Measurements from ENCODE around the gene HOXA3. TPM values are rescaled to one million over a fixed set of nuclear protein-coding genes. Genes with fewer than 3 reads are reported as not detected.

HOXA3 gene
- total RNA-seq, 1 donor from 2014 or later = 8.7 TPM

GRCh38 chr7:27141137-27141922, 11.1 kb downstream of the HOXA3 start:
- TF ChIP-seq CTCF (IDR thresholded peaks at IDR 0.05) = no peak
- DNase-seq (no peak), ATAC-seq (no peak)
- Histone ChIP-seq H3K4me3 (peak overlapping the region; percentile 70), H3K27me3 (peaks cover 35% of the 10 kb centered on the region), H3K36me3 (no peaks in the 10 kb centered on the region), H3K27ac (peak overlapping the region; percentile 96), H3K4me1 (peaks cover 12% of the 10 kb centered on the region), H3K9me3 (no peaks in the 10 kb centered on the region)
- intact Hi-C loops (cut with DNase I) = loop anchor here (5.0 kb wide), 1 partner anchor 44 kb away; the partner anchor contains the start of gene HOXA1

- H3K4me3 ChIP-seq = peak overlapping the region; percentile 70
- H3K36me3 ChIP-seq = no peaks in the 10 kb centered on the region
- peaks cover 27% of the 10 kb centered on the region for H3K27me3 ChIP-seq
- no peak for ATAC-seq
- peaks cover 22% of the 10 kb centered on the region for H3K4me1 ChIP-seq
- H3K27ac ChIP-seq = peak overlapping the region; percentile 96
- TF ChIP-seq CTCF (IDR thresholded peaks at IDR 0.05) = no peak
- DNase-seq = no peak
- intact Hi-C loops (cut with DNase I) = loop anchor here (5.0 kb wide), 1 partner anchor 43 kb away; the partner anchor contains the start of gene HOXA1
- no peaks in the 10 kb centered on the region for H3K9me3 ChIP-seq
Observed at GRCh38 chr7:27140126-27140857, 12.1 kb downstream of the HOXA3 start.

GRCh38 chr7:27139334-27140125, 12.9 kb downstream of the HOXA3 start:
- Histone ChIP-seq H3K4me1 (peaks cover 30% of the 10 kb centered on the region), H3K4me3 (peak overlapping the region; percentile 70), H3K27me3 (peaks cover 24% of the 10 kb centered on the region), H3K36me3 (no peaks in the 10 kb centered on the region), H3K9me3 (no peaks in the 10 kb centered on the region), H3K27ac (peak overlapping the region; percentile 96)
- ATAC-seq (no peak), DNase-seq (peak; percentile 61)
- no peak for TF ChIP-seq CTCF (IDR thresholded peaks at IDR 0.05)
- intact Hi-C loops (cut with DNase I) = loop anchor here (5.0 kb wide), 1 partner anchor 42 kb away; the partner anchor contains the start of gene HOXA1

- Histone ChIP-seq H3K27me3 (peaks cover 19% of the 10 kb centered on the region), H3K4me1 (peaks cover 33% of the 10 kb centered on the region), H3K27ac (peak overlapping the region; percentile 96), H3K36me3 (no peaks in the 10 kb centered on the region), H3K9me3 (no peaks in the 10 kb centered on the region), H3K4me3 (peak overlapping the region; percentile 70)
- intact Hi-C loops (cut with DNase I) = no loop called here
- TF ChIP-seq CTCF (IDR thresholded peaks at IDR 0.05) = no peak
- ATAC-seq (no peak), DNase-seq (no peak)
Observed at GRCh38 chr7:27138985-27139333, 13.4 kb downstream of the HOXA3 start.

GRCh38 chr7:27138472-27138871, 13.9 kb downstream of the HOXA3 start:
- intact Hi-C loops (cut with DNase I) = no loop called here
- peaks cover 38% of the 10 kb centered on the region for H3K4me1 ChIP-seq
- no peaks in the 10 kb centered on the region for H3K36me3 ChIP-seq
- no peaks in the 10 kb centered on the region for H3K9me3 ChIP-seq
- no peak for TF ChIP-seq CTCF (IDR thresholded peaks at IDR 0.05)
- DNase-seq = no peak
- no peak for ATAC-seq
- H3K4me3 ChIP-seq = peak overlapping the region; percentile 70
- peak overlapping the region; percentile 96 for H3K27ac ChIP-seq
- H3K27me3 ChIP-seq = peaks cover 14% of the 10 kb centered on the region

Data from upper lobe of right lung (tissue), 1 donor.